GM19463 (cell line): ENCODE data around the gene C4orf54.

Experiments
- ATAC-seq: cut with Tn5 transposase; IDR thresholded peaks from one replicate; pipeline ENCODE4 v1.9.1; 2021; ENCODE audit warnings: mild to moderate bottlenecking, moderate library complexity; ENCODE audit not compliant: unreplicated experiment

C4orf54 gene

GRCh38 chr4:99652596-99653436, 4.8 kb downstream of the C4orf54 start:
- ATAC-seq, result no peak

GRCh38 chr4:99651811-99652485, 5.7 kb downstream of the C4orf54 start:
- no peak for ATAC-seq

GRCh38 chr4:99651016-99651769, 6.4 kb downstream of the C4orf54 start:
- ATAC-seq, result no peak

GRCh38 chr4:99649778-99650177, 7.8 kb downstream of the C4orf54 start:
- no peak for ATAC-seq

GRCh38 chr4:99649208-99649607, 8.4 kb downstream of the C4orf54 start:
- ATAC-seq, result no peak

- ATAC-seq, result no peak
These were observed 9.3 kb downstream of the C4orf54 start for GRCh38 chr4:99648321-99648720.

- no peak for ATAC-seq
These were observed 10.6 kb downstream of the C4orf54 start for GRCh38 chr4:99647071-99647470.

GRCh38 chr4:99645638-99646037, 12.0 kb downstream of the C4orf54 start:
- no peak for ATAC-seq

- ATAC-seq, result no peak
These were observed 12.6 kb downstream of the C4orf54 start for GRCh38 chr4:99645036-99645435.

- no peak for ATAC-seq
These were observed 13.2 kb downstream of the C4orf54 start for GRCh38 chr4:99644453-99644852.

GRCh38 chr4:99642725-99643489, 14.7 kb downstream of the C4orf54 start:
- ATAC-seq, result no peak

- no peak for ATAC-seq
These were observed 17.0 kb downstream of the C4orf54 start for GRCh38 chr4:99640676-99641075.

- no peak for ATAC-seq
These were observed 20.5 kb downstream of the C4orf54 start for GRCh38 chr4:99637174-99637573.

GRCh38 chr4:99636422-99636821, 21.2 kb downstream of the C4orf54 start:
- ATAC-seq, result no peak

GRCh38 chr4:99635601-99636000, 22.0 kb downstream of the C4orf54 start:
- no peak for ATAC-seq

GRCh38 chr4:99634742-99635360, 22.8 kb downstream of the C4orf54 start:
- no peak for ATAC-seq

- no peak for ATAC-seq
These were observed 23.9 kb downstream of the C4orf54 start for GRCh38 chr4:99633772-99634171.

- ATAC-seq, result no peak
These were observed 26.7 kb downstream of the C4orf54 start for GRCh38 chr4:99630857-99631360.

- ATAC-seq, result no peak
These were observed 27.6 kb downstream of the C4orf54 start for GRCh38 chr4:99629962-99630554.

- ATAC-seq, result no peak
These were observed 29.6 kb downstream of the C4orf54 start for GRCh38 chr4:99628040-99628439.
